Heart right ventricle (tissue), 16 donors: ENCODE data around the gene FRMD3. TPM values are rescaled to one million over a fixed set of nuclear protein-coding genes. Genes with fewer than 3 reads are reported as not detected.

Experiments
- ATAC-seq, 8 donors: fragments of 200-7000 bp; cut with Tn5 transposase; one replicate each; pipeline ENCODE4 v1.9.1; 2020; ENCODE audit warnings: mild to moderate bottlenecking in 8 of 8, moderate library complexity in 8 of 8, moderate number of reproducible peaks in 1 of 8
- DNase-seq, 2 donors: peaks; one replicate each; pipeline ENCODE4 v3.0.0-alpha.2; 2020
- H3K27ac ChIP-seq, 10 donors: fragments of 200-600 bp; sonication (generic) in 2 of 10; one replicate each; pipeline versions ENCODE4 v1.5.0 to v1.8.0; 2020 to 2022; ENCODE audit warnings: mild to moderate bottlenecking in 3 of 10
- H3K27me3 ChIP-seq, 7 donors: fragments of 200-600 bp; one replicate each; pipeline ENCODE4 v1.8.0; 2021 to 2022; ENCODE audit warnings: mild to moderate bottlenecking in 2 of 7
- H3K36me3 ChIP-seq, 9 donors: fragments of 200-600 bp; sonication (generic) in 1 of 9; one replicate each; pipeline versions ENCODE4 v1.5.0 to v1.8.0; 2020 to 2022; ENCODE audit warnings: mild to moderate bottlenecking in 2 of 9
- H3K4me1 ChIP-seq, 9 donors: fragments of 200-600 bp; sonication (generic) in 1 of 9; one replicate each; pipeline versions ENCODE4 v1.5.0 to v1.8.0; 2020 to 2022; ENCODE audit warnings: mild to moderate bottlenecking in 4 of 9
- H3K4me3 ChIP-seq, 10 donors: fragments of 200-600 bp; sonication (generic) in 2 of 10; one replicate each; pipeline versions ENCODE4 v1.5.0 to v1.8.0; 2020 to 2022; ENCODE audit warnings: mild to moderate bottlenecking in 7 of 10, moderate library complexity in 2 of 10
- H3K9me3 ChIP-seq, 11 donors: fragments of 200-600 bp in 10 of 11; sonication (generic) in 2 of 11; one replicate each; pipeline versions ENCODE4 v1.5.0 to v1.8.0; 2013 to 2022; ENCODE audit warnings: mild to moderate bottlenecking in 2 of 11, control low read depth in 1 of 11, moderate library complexity in 1 of 11
- CTCF ChIP-seq, 9 donors: fragments of 200-600 bp; sonication (generic) in 2 of 9; IDR thresholded peaks; one replicate each; pipeline versions ENCODE4 v1.5.0 to v1.8.0; 2021 to 2022; ENCODE audit warnings: antibody characterized with exemption in 9 of 9, mild to moderate bottlenecking in 5 of 9, moderate library complexity in 1 of 9
- WGBS, 2 donors: extraction: QIAGEN DNeasy Blood & Tissue Kit; methylation state at CpG; one replicate each; pipeline ENCODE4 v1.1.7; 2013; ENCODE audit warnings: inconsistent platforms in 1 of 2; 5-methylcytosine and 5-hydroxymethylcytosine counted together
- intact Hi-C, 10 donors: fragments of 100-400 bp; cut with DNase I; formaldehyde crosslinking; loops; one replicate each; pipeline versions ENCODE4 v1.11.1 to v1.14.2; 2022
- polyA plus RNA-seq, 2 donors: library from polyadenylated mRNA; stranded (reverse); fragments of 200-250 nt; gene quantifications; one replicate each; pipeline ENCODE4 v1.2.3, GENCODE V29; 2013
- total RNA-seq, 10 donors: library from RNA; stranded (reverse); fragmentation: NEBNext Ultra II Directional in 3 of 10; extraction: Animal tissue kit (Norgen Biotek cat#: 25700) in 3 of 10; gene quantifications; one replicate each; pipeline versions ENCODE4 v1.2.1 to v1.2.4, GENCODE V29; 2021 to 2023
- donor health status: Arrhythmogenic right ventricular cardiomyopathy.
- donor health status: ischemic (EF 13 %, LVEDD 7.1; RV severe dilation, severe dysfunction).
- donor health status: healthy with polysubstance abuse.
- donor health status: DM: no; HTN: yes; CAD: no.
- donor health status: DM: no; HTN: no; CAD: no.
- donor health status: ischemic (EF 25% LVEDD 6.9; RV normal size, moderate dysfunction).
- donor health status: ischemic (EF 25% LVEDD 5.7; RV mildly dilated, moderate dysfunction).
- donor health status: healthy.
- donor health status: DM: yes; HTN: yes; CAD: no.
- donor health status: Ischemic cardiomyopathy.
- donor health status: ischemic (EF 35%, LVEDD 5.7; RV mildly dilated, moderate dysfunction).
- donor health status: nonischemic (EF 11% LVEDD 7.7; RV severe dilation, severe dysfunction).
- donor health status: DM: yes; HTN: yes; CAD: no.
- donor health status: PGD.
- donor health status: ischemic (EF 29% LVEDD 5.4; RV normal size, mild dysfunction).
- donor health status: nonischemic (EF 23%, LVEDD 6.1; RV moderate dilation, normal function).

Gene FRMD3
- total and polyA plus RNA-seq, 12 donors, result 23.1 to 145 (median 98.8) TPM

DNA sequence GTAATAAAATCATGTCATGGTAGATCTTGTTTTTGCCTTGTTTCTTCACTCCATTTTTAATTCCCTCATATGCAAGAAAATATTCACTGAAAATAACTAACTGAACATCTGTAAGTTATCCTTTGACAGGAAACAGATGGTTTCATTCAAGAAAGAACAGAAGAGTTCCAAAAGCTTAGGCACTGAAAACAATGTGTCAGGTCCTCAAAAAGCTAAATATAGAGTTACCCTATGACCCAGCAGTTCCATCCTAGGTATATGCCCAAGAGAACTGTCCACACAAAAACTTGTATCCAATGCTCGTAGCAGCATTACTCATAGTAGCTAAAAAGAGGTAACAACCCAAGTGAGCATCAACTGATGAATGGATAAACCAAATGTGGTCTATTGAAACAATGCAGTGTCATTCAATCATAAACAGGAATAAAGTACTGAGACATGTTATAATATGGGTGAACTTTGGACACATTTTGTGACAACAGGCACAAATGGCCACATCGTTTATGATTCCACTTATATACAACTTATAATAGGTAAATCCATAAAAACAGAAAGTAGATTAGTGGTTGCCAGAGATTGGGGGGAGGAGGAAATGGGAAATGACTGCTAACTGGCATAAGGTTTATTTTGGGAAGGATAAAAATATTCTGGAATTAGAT is 231.0 kb downstream of the FRMD3 start:
- H3K36me3 ChIP-seq, result peaks cover 0 to 17% (median 0%) of the 10 kb centered on the region in 9 donors
- H3K4me1 ChIP-seq, result peaks cover 0 to 49% (median 41%) of the 10 kb centered on the region in 9 donors
- WGBS, 2 donors, result 21 to 30% methylated on average over 2 of the region's 2 CpGs
- peak overlapping the region in 4 of 10 donors; percentile 0 to 10 (median 5) for H3K27ac ChIP-seq
- no peak overlapping the region for H3K4me3 ChIP-seq
- no peaks in the 10 kb centered on the region for H3K9me3 ChIP-seq
- TF ChIP-seq CTCF (IDR thresholded peaks at IDR 0.05), result no peak
- DNase-seq (no peak), ATAC-seq (peak in 4 of 8 donors; percentile 6 to 29 (median 20))
- H3K27me3 ChIP-seq, result no peaks in the 10 kb centered on the region
- intact Hi-C loops, result no loop called here

- TF ChIP-seq CTCF (IDR thresholded peaks at IDR 0.05), result no peak
- ATAC-seq (peak; percentile 93 to 96 (median 94)), DNase-seq (peak; percentile 82 to 93)
- no peaks in the 10 kb centered on the region for H3K27me3 ChIP-seq
- peak overlapping the region in 1 of 10 donors; percentile 1 for H3K4me3 ChIP-seq
- H3K36me3 ChIP-seq, result no peaks in the 10 kb centered on the region
- peak overlapping the region in 9 of 10 donors; percentile 6 to 75 (median 61) for H3K27ac ChIP-seq
- 5 to 11% methylated on average over 8 of the region's 8 CpGs for WGBS, 2 donors
- peaks cover 0 to 49% (median 41%) of the 10 kb centered on the region in 9 donors for H3K4me1 ChIP-seq
- intact Hi-C loops, result no loop called here
- H3K9me3 ChIP-seq, result no peaks in the 10 kb centered on the region
These were observed 233.5 kb downstream of the FRMD3 start for GRCh38 chr9:83304686-83305085.

DNA sequence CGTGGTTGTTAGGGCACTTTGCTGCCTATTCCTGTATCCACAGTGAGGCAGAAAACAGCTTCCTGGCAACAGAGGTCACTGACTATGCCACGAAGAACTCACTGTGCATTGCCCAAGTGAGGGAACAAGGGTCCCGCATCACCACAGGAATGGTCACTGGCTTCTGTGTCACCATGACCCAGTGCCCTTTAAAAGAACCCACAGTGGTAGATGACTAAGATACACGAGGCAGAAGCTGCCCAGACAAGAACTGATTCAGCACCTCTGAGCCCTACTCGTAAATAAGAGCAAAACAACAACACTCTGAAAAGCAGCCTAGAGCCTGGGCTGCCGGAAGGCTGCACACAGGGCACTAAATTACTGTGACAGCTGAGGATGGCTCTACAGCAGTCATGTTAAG is 238.6 kb downstream of the FRMD3 start:
- peaks cover 0 to 26% (median 0%) of the 10 kb centered on the region in 9 donors for H3K36me3 ChIP-seq
- no peak overlapping the region for H3K4me3 ChIP-seq
- DNase-seq (no peak), ATAC-seq (no peak)
- no peak for TF ChIP-seq CTCF (IDR thresholded peaks at IDR 0.05)
- intact Hi-C loops, result no loop called here
- H3K27me3 ChIP-seq, result no peaks in the 10 kb centered on the region
- H3K27ac ChIP-seq, result no peak overlapping the region
- no peaks in the 10 kb centered on the region for H3K9me3 ChIP-seq
- H3K4me1 ChIP-seq, result peaks cover 0 to 10% (median 8%) of the 10 kb centered on the region in 9 donors
- 74 to 81% methylated on average over 6 of the region's 6 CpGs for WGBS, 2 donors

DNA sequence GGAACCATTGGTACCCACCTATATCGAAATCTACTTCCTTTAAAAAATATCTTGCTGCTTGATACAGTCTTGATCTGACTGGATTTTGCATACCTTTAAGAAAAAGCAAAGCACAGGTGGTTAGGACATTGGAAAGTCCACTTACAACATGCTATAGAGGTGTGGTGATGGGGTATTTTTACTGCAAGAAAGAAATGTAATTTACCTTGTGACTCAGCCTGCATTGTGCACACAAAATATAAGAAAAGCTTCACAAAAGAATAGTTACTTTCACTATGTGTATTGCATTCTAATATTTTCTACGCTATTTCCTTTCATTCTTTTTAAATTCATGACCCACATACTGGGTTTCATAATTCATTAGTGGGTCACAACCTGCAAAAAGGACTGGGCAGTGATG is 239.1 kb downstream of the FRMD3 start:
- Histone ChIP-seq H3K36me3 (peaks cover 0 to 26% (median 0%) of the 10 kb centered on the region in 9 donors), H3K27ac (no peak overlapping the region), H3K9me3 (no peaks in the 10 kb centered on the region), H3K4me3 (no peak overlapping the region), H3K4me1 (peaks cover 0 to 5% (median 3%) of the 10 kb centered on the region in 9 donors), H3K27me3 (no peaks in the 10 kb centered on the region)
- WGBS, 2 donors, result 96 to 97% methylated on average over 2 of the region's 2 CpGs
- no peak for DNase-seq
- no peak for TF ChIP-seq CTCF (IDR thresholded peaks at IDR 0.05)
- intact Hi-C loops, result no loop called here
- no peak for ATAC-seq
